HepG2 (cell line): Measurements from ENCODE around the gene BEST2. TPM values are rescaled to one million over a fixed set of nuclear protein-coding genes. Genes with fewer than 3 reads are reported as not detected.

Experiments
- ARID5B ChIP-seq: IDR thresholded peaks from 2 replicates; pipeline ENCODE4 v1.4.0; 2020; ENCODE audit warnings: mild to moderate bottlenecking, missing genetic modification reagents
- CHCHD3 ChIP-seq: sonication (generic); formaldehyde crosslinking; IDR thresholded peaks from 2 replicates; pipeline ENCODE4 v1.8.0; 2022; ENCODE audit warnings: mild to moderate bottlenecking, missing genetic modification reagents, moderate library complexity
- DMAP1 ChIP-seq: IDR thresholded peaks from 2 replicates; pipeline ENCODE4 v1.6.1; 2016
- ETV6 ChIP-seq: sonication (generic); formaldehyde crosslinking; conservative IDR thresholded peaks from 2 replicates; pipeline ENCODE4 v1.4.0; 2020; ENCODE audit warnings: missing genetic modification reagents
- FLYWCH1 ChIP-seq: sonication (generic); formaldehyde crosslinking; IDR thresholded peaks from 2 replicates; pipeline ENCODE4 v1.8.1; 2023; ENCODE audit warnings: mild to moderate bottlenecking, missing genetic modification reagents
- FOXA3 ChIP-seq: IDR thresholded peaks from 2 replicates; pipeline ENCODE4 v1.6.1; 2016; ENCODE audit warnings: missing genetic modification reagents, missing compliant biosample characterization
- FOXJ3 ChIP-seq: sonication (generic); formaldehyde crosslinking; IDR thresholded peaks from 2 replicates; pipeline ENCODE4 v1.4.0; 2020; ENCODE audit warnings: missing genetic modification reagents, mild to moderate bottlenecking, borderline replicate concordance
- PBX2 ChIP-seq: IDR thresholded peaks from 2 replicates; pipeline ENCODE4 v1.6.1; 2016; ENCODE audit warnings: control low read depth
- PRPF4 ChIP-seq: fragments of 200-400 bp; formaldehyde crosslinking; IDR thresholded peaks from 2 replicates; pipeline ENCODE4 v1.6.1; 2016; ENCODE audit warnings: low read length, low read depth; ENCODE audit not compliant: poor library complexity, severe bottlenecking
- RXRA ChIP-seq: sonication (generic); formaldehyde crosslinking; IDR thresholded peaks from 2 replicates; pipeline ENCODE4 v1.5.1; 2020; ENCODE audit warnings: missing genetic modification reagents
- TARDBP ChIP-seq: sonication (generic); formaldehyde crosslinking; IDR thresholded peaks from 2 replicates; pipeline ENCODE4 v1.8.0; 2022; ENCODE audit warnings: mild to moderate bottlenecking, missing genetic modification reagents
- ZNF232 ChIP-seq: sonication (generic); formaldehyde crosslinking; IDR thresholded peaks from 2 replicates; pipeline ENCODE4 v1.4.0; 2020; ENCODE audit warnings: missing genetic modification reagents, borderline replicate concordance
- ZSCAN21 ChIP-seq: sonication (generic); formaldehyde crosslinking; IDR thresholded peaks from 2 replicates; pipeline ENCODE4 v1.8.0; 2022; ENCODE audit warnings: mild to moderate bottlenecking, missing genetic modification reagents, moderate library complexity, borderline replicate concordance
- polyA plus RNA-seq, 8 experiments: library from polyadenylated mRNA; depleted of rRNA in 3 of 8; stranded (reverse) in 7 of 8; unstranded in 1 of 8; fragments of >200 nt; fragmentation: Illumina TruSeq in 4 of 8; extraction: Trizol in 4 of 8; gene quantifications; 2 replicates each; pipeline versions ENCODE4 v1.2.1 to v1.2.3, GENCODE V29; 2011 to 2016; ENCODE audit warnings: low read depth in 4 of 8, missing spikeins in 1 of 8, mixed read lengths in 1 of 8; ENCODE audit not compliant: insufficient read depth in 1 of 8
- total RNA-seq, 5 experiments: library from RNA; depleted of rRNA; stranded (reverse); fragments of >200 nt; fragmentation: Illumina TruSeq; extraction: Trizol; gene quantifications; 2 replicates each; pipeline ENCODE4 v1.2.3, GENCODE V29; 2016; ENCODE audit warnings: low read depth in 1 of 5
- TF ChIP-seq, protein P1 (sequence below): sonication (generic); formaldehyde crosslinking; IDR thresholded peaks from 2 replicates; pipeline ENCODE4 v1.4.0; 2020; ENCODE audit warnings: missing genetic modification reagents, borderline replicate concordance
- TF ChIP-seq, protein P2 (sequence below): sonication (generic); formaldehyde crosslinking; IDR thresholded peaks from 2 replicates; pipeline ENCODE4 v1.5.1; 2020; ENCODE audit warnings: missing genetic modification reagents, mild to moderate bottlenecking, borderline replicate concordance
- TF ChIP-seq, protein P3 (sequence below): sonication (generic); formaldehyde crosslinking; IDR thresholded peaks from 2 replicates; pipeline ENCODE4 v1.9.0; 2021; ENCODE audit warnings: missing genetic modification reagents, mild to moderate bottlenecking, borderline replicate concordance

BEST2 gene
- total and polyA plus RNA-seq, 2 of the 13 experiments (the other 11 are each of a cell fraction or from before 2014, with no cell fraction given), result not detected

GRCh38 chr19:12792051-12792852, 40.7 kb downstream of the BEST2 start (continued):
- 0 out of 2 replicates have a peak, but pooled peaks have one; percentile 50 for TF ChIP-seq ZNF232
- 0 out of 2 replicates have a peak, but pooled peaks have one; percentile 73 for TF ChIP-seq ETV6
- 0 out of 2 replicates have a peak, but pooled peaks have one; percentile 49 for TF ChIP-seq FLYWCH1 (CRISPR knock-in tag)
- no peak; the same call in 1 of the 2 replicates for TF ChIP-seq DMAP1
- no peak for TF ChIP-seq PBX2
- TF ChIP-seq PRPF4, result no peak
- TF ChIP-seq, protein P1, sequence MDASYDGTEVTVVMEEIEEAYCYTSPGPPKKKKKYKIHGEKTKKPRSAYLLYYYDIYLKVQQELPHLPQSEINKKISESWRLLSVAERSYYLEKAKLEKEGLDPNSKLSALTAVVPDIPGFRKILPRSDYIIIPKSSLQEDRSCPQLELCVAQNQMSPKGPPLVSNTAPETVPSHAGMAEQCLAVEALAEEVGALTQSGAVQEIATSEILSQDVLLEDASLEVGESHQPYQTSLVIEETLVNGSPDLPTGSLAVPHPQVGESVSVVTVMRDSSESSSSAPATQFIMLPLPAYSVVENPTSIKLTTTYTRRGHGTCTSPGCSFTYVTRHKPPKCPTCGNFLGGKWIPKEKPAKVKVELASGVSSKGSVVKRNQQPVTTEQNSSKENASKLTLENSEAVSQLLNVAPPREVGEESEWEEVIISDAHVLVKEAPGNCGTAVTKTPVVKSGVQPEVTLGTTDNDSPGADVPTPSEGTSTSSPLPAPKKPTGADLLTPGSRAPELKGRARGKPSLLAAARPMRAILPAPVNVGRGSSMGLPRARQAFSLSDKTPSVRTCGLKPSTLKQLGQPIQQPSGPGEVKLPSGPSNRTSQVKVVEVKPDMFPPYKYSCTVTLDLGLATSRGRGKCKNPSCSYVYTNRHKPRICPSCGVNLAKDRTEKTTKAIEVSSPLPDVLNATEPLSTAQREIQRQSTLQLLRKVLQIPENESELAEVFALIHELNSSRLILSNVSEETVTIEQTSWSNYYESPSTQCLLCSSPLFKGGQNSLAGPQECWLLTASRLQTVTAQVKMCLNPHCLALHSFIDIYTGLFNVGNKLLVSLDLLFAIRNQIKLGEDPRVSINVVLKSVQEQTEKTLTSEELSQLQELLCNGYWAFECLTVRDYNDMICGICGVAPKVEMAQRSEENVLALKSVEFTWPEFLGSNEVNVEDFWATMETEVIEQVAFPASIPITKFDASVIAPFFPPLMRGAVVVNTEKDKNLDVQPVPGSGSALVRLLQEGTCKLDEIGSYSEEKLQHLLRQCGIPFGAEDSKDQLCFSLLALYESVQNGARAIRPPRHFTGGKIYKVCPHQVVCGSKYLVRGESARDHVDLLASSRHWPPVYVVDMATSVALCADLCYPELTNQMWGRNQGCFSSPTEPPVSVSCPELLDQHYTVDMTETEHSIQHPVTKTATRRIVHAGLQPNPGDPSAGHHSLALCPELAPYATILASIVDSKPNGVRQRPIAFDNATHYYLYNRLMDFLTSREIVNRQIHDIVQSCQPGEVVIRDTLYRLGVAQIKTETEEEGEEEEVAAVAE, result no peak; the same call in 1 of the 2 replicates
- TF ChIP-seq, protein P2, sequence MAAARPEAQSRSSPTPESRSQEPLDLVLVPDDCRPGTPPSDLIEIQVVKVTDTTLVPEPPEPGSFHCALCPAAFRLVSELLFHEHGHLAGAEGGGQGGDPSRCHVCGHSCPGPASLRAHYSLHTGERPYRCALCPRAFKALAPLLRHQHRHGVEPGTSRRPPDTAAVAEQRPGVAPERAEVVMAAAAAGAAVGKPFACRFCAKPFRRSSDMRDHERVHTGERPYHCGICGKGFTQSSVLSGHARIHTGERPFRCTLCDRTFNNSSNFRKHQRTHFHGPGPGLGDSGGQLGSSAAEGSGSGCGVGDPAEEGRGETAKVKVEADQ, result no peak
- TF ChIP-seq CHCHD3 (CRISPR knock-in tag), result no peak; the same call in none of the 2 replicates
- TF ChIP-seq FOXA3 (CRISPR knock-in tag), result peak; percentile 40; the same call in 1 of the 2 replicates
- peak; percentile 28; the same call in 1 of the 2 replicates for TF ChIP-seq ARID5B (CRISPR knock-in tag)
- TF ChIP-seq TARDBP (CRISPR knock-in tag), result peak; percentile 18; the same call in 1 of the 2 replicates
- TF ChIP-seq RXRA (CRISPR knock-in tag), result peak; percentile 75; the same call in 1 of the 2 replicates
- 0 out of 2 replicates have a peak, but pooled peaks have one; percentile 14 for TF ChIP-seq FOXJ3 (CRISPR knock-in tag)
- TF ChIP-seq ZSCAN21 (CRISPR knock-in tag), result peak; percentile 90; the same call in 1 of the 2 replicates
- TF ChIP-seq, protein P3, sequence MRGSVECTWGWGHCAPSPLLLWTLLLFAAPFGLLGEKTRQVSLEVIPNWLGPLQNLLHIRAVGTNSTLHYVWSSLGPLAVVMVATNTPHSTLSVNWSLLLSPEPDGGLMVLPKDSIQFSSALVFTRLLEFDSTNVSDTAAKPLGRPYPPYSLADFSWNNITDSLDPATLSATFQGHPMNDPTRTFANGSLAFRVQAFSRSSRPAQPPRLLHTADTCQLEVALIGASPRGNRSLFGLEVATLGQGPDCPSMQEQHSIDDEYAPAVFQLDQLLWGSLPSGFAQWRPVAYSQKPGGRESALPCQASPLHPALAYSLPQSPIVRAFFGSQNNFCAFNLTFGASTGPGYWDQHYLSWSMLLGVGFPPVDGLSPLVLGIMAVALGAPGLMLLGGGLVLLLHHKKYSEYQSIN, result no peak
